H1 (cell line): ENCODE measurements around the gene ZNF536.

Experiments used
- CTCF ChIP-seq, 3 experiments: IDR thresholded peaks; 1 replicate in 2 of 3; 2 replicates in 1 of 3; pipeline versions ENCODE4 v1.5.1 to v1.6.1; 2011; ENCODE audit warnings: low read length in 3 of 3, mild to moderate bottlenecking in 3 of 3, inconsistent platforms in 2 of 3, low read depth in 1 of 3, moderate library complexity in 1 of 3; ENCODE audit not compliant: insufficient read depth in 1 of 3; ENCODE audit errors: control extremely low read depth in 1 of 3
- EZH2 ChIP-seq: fragments of 200-600 bp; sonication (generic); IDR thresholded peaks from 2 replicates; pipeline ENCODE4 v1.7.1; 2012; ENCODE audit warnings: low read depth, mild to moderate bottlenecking, moderate library complexity, low read length, inconsistent platforms; ENCODE audit not compliant: severe bottlenecking
- GABPA ChIP-seq: IDR thresholded peaks from 2 replicates; pipeline ENCODE4 v1.6.1; 2011; ENCODE audit warnings: mild to moderate bottlenecking, low read length, moderate library complexity, borderline replicate concordance; ENCODE audit not compliant: insufficient read depth
- GTF2F1 ChIP-seq: IDR thresholded peaks from 2 replicates; pipeline ENCODE4 v1.6.1; 2012; ENCODE audit warnings: low read depth, low read length, improper control_type of control experiment, borderline replicate concordance
- JUN ChIP-seq: IDR thresholded peaks from 2 replicates; pipeline ENCODE4 v1.6.1; 2011; ENCODE audit warnings: low read depth, mild to moderate bottlenecking, improper control_type of control experiment, low read length
- TBP ChIP-seq: IDR thresholded peaks from 2 replicates; pipeline ENCODE4 v1.6.1; 2011; ENCODE audit warnings: low read depth, low read length, improper control_type of control experiment

- TF ChIP-seq TBP (no peak), GABPA (no peak), GTF2F1 (no peak), CTCF (IDR thresholded peaks at IDR 0.05; ENCODE audit: control extremely low read depth in 1 of 3, insufficient read depth in 1 of 3, low read depth in 1 of 3, low read length in 3 of 3) (no peak), EZH2 (no peak), JUN (no peak)
Observed at GRCh38 chr19:30369833-30370232, 2.4 kb upstream of the ZNF536 start.
